BE2C (cell line): Measurements from ENCODE around the gene LDLRAD3.

Experiments
- DNase-seq: peaks from one replicate; pipeline ENCODE4 v3.0.0-alpha.2; 2020
- H3K27me3 ChIP-seq: fragments of 250-450 bp; sonication (Bioruptor Pico); 2 replicates; pipeline ENCODE4 v1.5.1; 2020; ENCODE audit warnings: mild to moderate bottlenecking
- H3K36me3 ChIP-seq: fragments of 250-450 bp; sonication (Bioruptor Pico); 2 replicates; pipeline ENCODE4 v1.5.1; 2020; ENCODE audit warnings: mild to moderate bottlenecking
- H3K4me1 ChIP-seq: fragments of 250-450 bp; sonication (Bioruptor Pico); 2 replicates; pipeline ENCODE4 v1.5.1; 2020
- H3K4me3 ChIP-seq: 2 replicates; pipeline ENCODE4 v1.5.1; 2011; ENCODE audit warnings: low read depth, low read length
- H3K9me3 ChIP-seq: fragments of 250-450 bp; sonication (Bioruptor Pico); 2 replicates; pipeline ENCODE4 v1.5.1; 2020
- TF ChIP-seq, protein P1 (sequence below): IDR thresholded peaks from 2 replicates; pipeline ENCODE4 v1.5.1; 2012; ENCODE audit warnings: mild to moderate bottlenecking, low read depth, low read length

LDLRAD3 gene

GRCh38 chr11:35923452-35923851 lies 20.4 kb upstream of the LDLRAD3 start:
- Histone ChIP-seq H3K27me3 (no peaks in the 10 kb centered on the region), H3K4me3 (no peak overlapping the region), H3K4me1 (no peaks in the 10 kb centered on the region), H3K9me3 (no peaks in the 10 kb centered on the region), H3K36me3 (no peaks in the 10 kb centered on the region)
- no peak for DNase-seq
- TF ChIP-seq, protein P1, sequence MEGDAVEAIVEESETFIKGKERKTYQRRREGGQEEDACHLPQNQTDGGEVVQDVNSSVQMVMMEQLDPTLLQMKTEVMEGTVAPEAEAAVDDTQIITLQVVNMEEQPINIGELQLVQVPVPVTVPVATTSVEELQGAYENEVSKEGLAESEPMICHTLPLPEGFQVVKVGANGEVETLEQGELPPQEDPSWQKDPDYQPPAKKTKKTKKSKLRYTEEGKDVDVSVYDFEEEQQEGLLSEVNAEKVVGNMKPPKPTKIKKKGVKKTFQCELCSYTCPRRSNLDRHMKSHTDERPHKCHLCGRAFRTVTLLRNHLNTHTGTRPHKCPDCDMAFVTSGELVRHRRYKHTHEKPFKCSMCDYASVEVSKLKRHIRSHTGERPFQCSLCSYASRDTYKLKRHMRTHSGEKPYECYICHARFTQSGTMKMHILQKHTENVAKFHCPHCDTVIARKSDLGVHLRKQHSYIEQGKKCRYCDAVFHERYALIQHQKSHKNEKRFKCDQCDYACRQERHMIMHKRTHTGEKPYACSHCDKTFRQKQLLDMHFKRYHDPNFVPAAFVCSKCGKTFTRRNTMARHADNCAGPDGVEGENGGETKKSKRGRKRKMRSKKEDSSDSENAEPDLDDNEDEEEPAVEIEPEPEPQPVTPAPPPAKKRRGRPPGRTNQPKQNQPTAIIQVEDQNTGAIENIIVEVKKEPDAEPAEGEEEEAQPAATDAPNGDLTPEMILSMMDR, result no peak

- Histone ChIP-seq H3K9me3 (no peaks in the 10 kb centered on the region), H3K4me3 (no peak overlapping the region), H3K36me3 (no peaks in the 10 kb centered on the region), H3K4me1 (no peaks in the 10 kb centered on the region), H3K27me3 (no peaks in the 10 kb centered on the region)
- no peak for DNase-seq
- TF ChIP-seq, protein P1, result no peak
Measured at GRCh38 chr11:35924811-35925210, 19.1 kb upstream of the LDLRAD3 start.

DNA sequence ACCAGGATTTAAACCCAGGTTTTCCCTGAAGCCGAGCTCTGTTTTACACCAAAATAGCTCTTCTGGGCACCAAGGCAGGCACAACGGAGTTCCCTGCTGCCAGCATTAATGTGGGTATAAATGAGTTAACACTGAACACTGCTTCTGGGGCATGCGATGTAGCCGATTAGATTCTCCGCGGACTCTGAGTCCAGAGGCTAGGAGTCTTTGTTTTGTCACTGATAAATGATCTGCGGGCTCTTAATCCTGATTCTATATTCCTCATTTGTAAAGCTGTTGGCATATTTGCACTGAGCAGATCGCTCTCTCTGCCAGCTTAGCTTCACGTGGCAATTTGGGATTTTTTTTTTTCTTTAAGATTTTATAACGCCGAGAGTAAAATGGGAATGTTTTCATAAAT lies 16.8 kb upstream of the LDLRAD3 start:
- Histone ChIP-seq H3K27me3 (no peaks in the 10 kb centered on the region), H3K4me3 (no peak overlapping the region), H3K4me1 (no peaks in the 10 kb centered on the region), H3K36me3 (no peaks in the 10 kb centered on the region), H3K9me3 (no peaks in the 10 kb centered on the region)
- no peak for DNase-seq
- TF ChIP-seq, protein P1, result no peak

DNA sequence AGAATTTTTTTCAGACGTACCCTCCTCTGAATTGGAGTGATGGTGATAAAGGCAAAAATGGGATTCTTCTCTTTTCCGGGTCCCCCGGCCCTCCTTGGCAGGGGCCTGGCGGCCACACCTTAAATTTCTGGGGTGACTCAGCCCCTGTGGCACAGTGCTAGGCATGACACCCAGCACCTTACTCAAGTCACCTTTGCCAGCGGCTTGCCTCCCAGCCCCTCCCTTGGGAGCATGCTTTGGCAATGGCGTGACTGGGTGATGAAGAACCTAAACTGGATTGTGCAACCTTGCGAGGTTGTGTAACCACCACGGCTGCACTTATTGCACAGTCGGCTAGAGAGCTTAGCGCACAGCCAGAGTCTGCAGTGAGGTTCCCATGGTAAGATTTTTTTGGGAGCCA lies 16.2 kb upstream of the LDLRAD3 start:
- H3K36me3 ChIP-seq, result no peaks in the 10 kb centered on the region
- no peak for DNase-seq
- H3K4me1 ChIP-seq, result no peaks in the 10 kb centered on the region
- no peaks in the 10 kb centered on the region for H3K27me3 ChIP-seq
- no peak overlapping the region for H3K4me3 ChIP-seq
- TF ChIP-seq, protein P1, result no peak
- H3K9me3 ChIP-seq, result no peaks in the 10 kb centered on the region

DNA sequence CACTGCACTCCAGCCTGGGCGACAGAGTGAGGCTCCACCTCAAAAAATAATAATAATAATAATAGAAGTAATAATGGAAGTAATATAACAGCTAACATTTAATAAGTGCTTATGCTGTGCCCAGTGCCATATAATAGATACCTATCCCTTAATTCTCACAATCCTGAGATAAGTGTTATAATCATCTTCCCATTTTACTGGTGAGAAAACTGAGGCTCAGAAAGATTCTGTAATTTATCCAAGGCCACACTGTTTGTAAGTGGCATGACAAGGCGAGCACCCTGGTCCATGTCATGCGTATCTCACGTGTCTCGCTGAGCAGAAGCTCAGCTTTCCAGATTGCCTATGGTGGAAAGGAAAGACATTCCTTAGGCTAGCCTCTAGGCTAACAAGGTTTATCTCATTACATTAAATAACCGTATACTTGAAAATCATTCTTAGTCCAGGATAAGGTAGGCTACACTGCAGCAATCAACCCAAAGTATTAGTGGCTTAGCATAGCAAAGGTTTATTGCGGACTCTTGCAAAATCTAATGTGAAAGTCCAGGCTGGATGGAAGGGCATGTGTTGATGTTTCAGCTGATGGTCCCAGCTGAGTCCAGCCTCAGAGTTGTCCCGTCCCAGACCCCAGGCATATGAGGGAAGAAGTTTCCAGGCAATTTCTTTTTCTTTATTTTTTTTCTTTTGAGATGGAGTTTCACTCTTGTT lies 15.0 kb upstream of the LDLRAD3 start:
- Histone ChIP-seq H3K4me1 (no peaks in the 10 kb centered on the region), H3K9me3 (no peaks in the 10 kb centered on the region), H3K27me3 (no peaks in the 10 kb centered on the region), H3K4me3 (no peak overlapping the region), H3K36me3 (no peaks in the 10 kb centered on the region)
- TF ChIP-seq, protein P1, result no peak
- DNase-seq, result no peak

- no peaks in the 10 kb centered on the region for H3K9me3 ChIP-seq
- no peak overlapping the region for H3K4me3 ChIP-seq
- H3K4me1 ChIP-seq, result no peaks in the 10 kb centered on the region
- TF ChIP-seq, protein P1, result no peak
- no peaks in the 10 kb centered on the region for H3K36me3 ChIP-seq
- no peaks in the 10 kb centered on the region for H3K27me3 ChIP-seq
- DNase-seq, result no peak
Measured at GRCh38 chr11:35930466-35930865, 13.4 kb upstream of the LDLRAD3 start.
